Breast epithelium (tissue), 4 donors: ENCODE data around the gene LRRC4C. TPM values are rescaled to one million over a fixed set of nuclear protein-coding genes. Genes with fewer than 3 reads are reported as not detected.

ENCODE experiments used
- DNase-seq, 2 donors: peaks; one replicate each; pipeline ENCODE4 v3.0.0-alpha.2; 2019; ENCODE audit warnings: low spot score in 2 of 2
- H3K27ac ChIP-seq, 2 donors: fragments of 200-600 bp; sonication (generic) in 1 of 2; one replicate each; pipeline ENCODE4 v1.5.1; 2016 to 2019; ENCODE audit warnings: mild to moderate bottlenecking in 1 of 2
- H3K27me3 ChIP-seq, 2 donors: fragments of 200-600 bp; sonication (generic) in 1 of 2; one replicate each; pipeline versions ENCODE4 v1.5.1 to v1.6.0; 2017 to 2019; ENCODE audit warnings: control low read depth in 1 of 2, mild to moderate bottlenecking in 1 of 2
- H3K36me3 ChIP-seq: fragments of 200-600 bp; one replicate; pipeline ENCODE4 v1.5.1; 2019
- H3K4me1 ChIP-seq, 2 donors: fragments of 200-600 bp; sonication (generic); one replicate each; pipeline ENCODE4 v1.5.1; 2016 to 2019; ENCODE audit warnings: control low read depth in 1 of 2
- H3K4me3 ChIP-seq, 3 donors: fragments of 200-600 bp; sonication (generic); 1 replicate in 2 of 3; 2 replicates in 1 of 3; pipeline ENCODE4 v1.5.1; 2016 to 2019; ENCODE audit warnings: mild to moderate bottlenecking in 3 of 3, moderate library complexity in 2 of 3
- H3K9me3 ChIP-seq, 2 donors: fragments of 200-600 bp; sonication (generic) in 1 of 2; one replicate each; pipeline ENCODE4 v1.5.1; 2016 to 2019; ENCODE audit warnings: control low read depth in 1 of 2
- POLR2A ChIP-seq: fragments of 450-650 bp; IDR thresholded peaks from one replicate; pipeline ENCODE4 v1.6.1; 2016; ENCODE audit warnings: antibody characterized with exemption, mild to moderate bottlenecking, moderate library complexity
- POLR2AphosphoS5 ChIP-seq, 3 donors: sonication (generic); formaldehyde crosslinking; IDR thresholded peaks; one replicate each; pipeline ENCODE4 v1.6.1; 2017; ENCODE audit warnings: antibody characterized with exemption in 3 of 3
- intact Hi-C: fragments of 100-400 bp; cut with DNase I; formaldehyde crosslinking; loops from one replicate; pipeline ENCODE4 v1.15.1; 2023; ENCODE audit warnings: low total_unique reads
- total RNA-seq, 3 donors: library from RNA; depleted of rRNA; stranded (reverse); fragments of >200 nt; gene quantifications; one replicate each; pipeline ENCODE4 v1.1.0, GENCODE V29; 2016
- TF ChIP-seq, protein P1 (sequence below), 3 donors: fragments of 450-650 bp; IDR thresholded peaks; one replicate each; pipeline ENCODE4 v1.5.1; 2016 to 2017; ENCODE audit warnings: antibody characterized with exemption in 3 of 3, mild to moderate bottlenecking in 3 of 3, moderate library complexity in 3 of 3

Gene LRRC4C
- total RNA-seq, 3 donors from 2014 or later, result 2.9 to 15.4 (median 6.6) TPM

DNA sequence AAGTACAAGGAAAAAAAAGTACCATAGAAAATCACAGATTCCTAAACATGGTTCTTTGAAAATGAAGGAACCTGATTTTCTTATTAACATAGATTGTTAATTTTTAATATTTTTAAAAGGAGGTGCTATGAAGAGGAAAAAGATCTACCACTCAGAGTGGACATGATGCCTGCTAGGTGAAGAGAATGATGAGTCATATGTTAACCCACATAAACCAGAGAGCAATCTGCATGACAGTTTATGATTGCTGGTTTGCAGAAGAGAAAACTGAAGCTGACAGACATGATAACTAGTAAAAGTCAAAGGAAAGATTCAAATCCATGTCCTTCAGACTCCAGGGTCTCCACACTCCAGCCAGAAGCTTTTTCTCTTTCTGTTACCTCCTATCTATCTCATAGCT lies 1231.7 kb downstream of the LRRC4C start:
- DNase-seq, result no peak
- TF ChIP-seq POLR2A (no peak), POLR2AphosphoS5 (IDR thresholded peaks at IDR 0.05) (no peak)
- TF ChIP-seq, protein P1, sequence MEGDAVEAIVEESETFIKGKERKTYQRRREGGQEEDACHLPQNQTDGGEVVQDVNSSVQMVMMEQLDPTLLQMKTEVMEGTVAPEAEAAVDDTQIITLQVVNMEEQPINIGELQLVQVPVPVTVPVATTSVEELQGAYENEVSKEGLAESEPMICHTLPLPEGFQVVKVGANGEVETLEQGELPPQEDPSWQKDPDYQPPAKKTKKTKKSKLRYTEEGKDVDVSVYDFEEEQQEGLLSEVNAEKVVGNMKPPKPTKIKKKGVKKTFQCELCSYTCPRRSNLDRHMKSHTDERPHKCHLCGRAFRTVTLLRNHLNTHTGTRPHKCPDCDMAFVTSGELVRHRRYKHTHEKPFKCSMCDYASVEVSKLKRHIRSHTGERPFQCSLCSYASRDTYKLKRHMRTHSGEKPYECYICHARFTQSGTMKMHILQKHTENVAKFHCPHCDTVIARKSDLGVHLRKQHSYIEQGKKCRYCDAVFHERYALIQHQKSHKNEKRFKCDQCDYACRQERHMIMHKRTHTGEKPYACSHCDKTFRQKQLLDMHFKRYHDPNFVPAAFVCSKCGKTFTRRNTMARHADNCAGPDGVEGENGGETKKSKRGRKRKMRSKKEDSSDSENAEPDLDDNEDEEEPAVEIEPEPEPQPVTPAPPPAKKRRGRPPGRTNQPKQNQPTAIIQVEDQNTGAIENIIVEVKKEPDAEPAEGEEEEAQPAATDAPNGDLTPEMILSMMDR (IDR thresholded peaks at IDR 0.05), result no peak
- intact Hi-C loops, result no loop called here
- Histone ChIP-seq H3K4me3 (no peak overlapping the region), H3K27me3 (no peaks in the 10 kb centered on the region), H3K36me3 (no peaks in the 10 kb centered on the region), H3K4me1 (no peaks in the 10 kb centered on the region), H3K27ac (no peak overlapping the region), H3K9me3 (no peaks in the 10 kb centered on the region)

DNA sequence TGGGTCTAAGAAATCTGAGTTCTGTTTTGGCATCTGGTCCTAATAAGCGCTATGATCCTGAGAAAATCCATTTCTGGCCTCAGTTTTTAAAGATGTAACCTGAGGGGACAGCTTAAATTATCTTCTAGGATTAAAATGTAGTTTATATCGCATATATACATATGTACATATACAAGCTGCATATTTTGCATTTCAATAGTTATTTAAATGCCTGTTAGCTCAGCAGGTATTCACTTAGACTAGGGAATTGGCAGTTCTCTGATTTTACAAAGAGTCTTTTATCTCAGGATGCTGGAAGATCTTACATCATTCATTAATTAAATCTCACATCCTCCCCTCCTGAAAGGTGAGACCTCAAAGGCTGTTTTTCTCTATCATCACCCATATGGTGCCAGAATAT lies 1232.8 kb downstream of the LRRC4C start:
- intact Hi-C loops, result no loop called here
- Histone ChIP-seq H3K27ac (no peak overlapping the region), H3K36me3 (no peaks in the 10 kb centered on the region), H3K9me3 (no peaks in the 10 kb centered on the region), H3K4me1 (no peaks in the 10 kb centered on the region), H3K4me3 (no peak overlapping the region), H3K27me3 (no peaks in the 10 kb centered on the region)
- no peak for DNase-seq
- TF ChIP-seq POLR2AphosphoS5 (IDR thresholded peaks at IDR 0.05) (no peak), POLR2A (no peak)
- TF ChIP-seq, protein P1 (IDR thresholded peaks at IDR 0.05), result no peak

DNA sequence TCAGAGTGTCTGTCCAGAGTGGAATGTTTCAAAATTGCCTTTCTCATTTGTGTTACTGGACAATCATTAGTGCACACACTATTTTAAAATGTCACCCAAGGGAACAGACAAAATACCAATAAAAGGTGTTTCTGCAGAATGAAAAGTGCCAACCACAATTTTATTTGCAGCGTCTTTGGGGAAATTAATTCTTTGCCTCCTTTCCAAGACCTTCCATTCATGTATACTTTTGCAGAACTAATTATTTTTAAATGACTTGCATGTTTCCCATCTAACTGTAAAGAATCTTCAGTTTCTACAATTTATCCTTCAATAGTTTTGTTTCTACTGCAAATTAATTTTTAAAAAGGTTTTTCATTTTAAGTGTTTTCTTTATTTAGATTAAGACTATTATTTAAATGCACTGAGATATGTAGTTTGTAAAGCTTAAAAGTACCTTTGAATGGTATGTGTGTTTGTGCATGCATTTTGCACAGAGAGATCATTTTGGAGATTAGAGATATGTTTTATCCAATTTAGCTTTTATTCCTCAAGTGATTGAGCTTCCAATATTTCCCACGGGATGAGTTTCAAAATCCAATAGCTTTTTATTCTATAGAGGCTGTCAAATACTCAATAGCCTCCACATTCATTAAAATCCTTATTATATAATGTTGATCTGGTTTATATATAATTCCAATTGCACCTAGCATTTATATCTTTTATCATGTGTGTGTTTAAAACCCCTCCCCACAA lies 1235.7 kb downstream of the LRRC4C start:
- H3K27ac ChIP-seq, result no peak overlapping the region
- H3K4me1 ChIP-seq, result no peaks in the 10 kb centered on the region
- no peaks in the 10 kb centered on the region for H3K9me3 ChIP-seq
- no peaks in the 10 kb centered on the region for H3K36me3 ChIP-seq
- TF ChIP-seq POLR2A (no peak), POLR2AphosphoS5 (IDR thresholded peaks at IDR 0.05) (no peak)
- TF ChIP-seq, protein P1 (IDR thresholded peaks at IDR 0.05), result no peak
- no peaks in the 10 kb centered on the region for H3K27me3 ChIP-seq
- no peak overlapping the region for H3K4me3 ChIP-seq
- no peak for DNase-seq
- intact Hi-C loops, result no loop called here

DNA sequence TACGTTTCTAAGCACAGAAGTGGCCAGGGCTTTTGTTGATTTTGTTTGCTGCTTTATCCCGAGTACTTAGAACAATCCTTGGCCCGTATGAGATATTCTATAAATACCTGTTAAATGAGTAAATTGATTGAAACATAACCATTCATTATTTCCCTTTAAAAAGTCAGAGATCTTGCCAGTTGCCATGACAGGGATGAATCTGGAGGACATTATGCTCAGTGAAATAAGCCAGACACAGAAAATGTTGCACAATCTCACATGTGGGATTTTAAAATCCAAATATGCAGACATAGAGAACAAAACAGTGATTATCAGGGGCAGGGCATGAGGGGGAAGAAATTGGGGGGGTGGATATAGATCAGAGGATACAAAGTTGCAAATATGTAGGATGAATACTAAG lies 1240.1 kb downstream of the LRRC4C start:
- Histone ChIP-seq H3K4me1 (no peaks in the 10 kb centered on the region), H3K27me3 (no peaks in the 10 kb centered on the region), H3K4me3 (no peak overlapping the region), H3K27ac (no peak overlapping the region), H3K36me3 (no peaks in the 10 kb centered on the region), H3K9me3 (no peaks in the 10 kb centered on the region)
- no peak for DNase-seq
- intact Hi-C loops, result no loop called here
- no peak for TF ChIP-seq POLR2AphosphoS5 (IDR thresholded peaks at IDR 0.05)
- TF ChIP-seq, protein P1 (IDR thresholded peaks at IDR 0.05), result no peak
- TF ChIP-seq POLR2A, result no peak

DNA sequence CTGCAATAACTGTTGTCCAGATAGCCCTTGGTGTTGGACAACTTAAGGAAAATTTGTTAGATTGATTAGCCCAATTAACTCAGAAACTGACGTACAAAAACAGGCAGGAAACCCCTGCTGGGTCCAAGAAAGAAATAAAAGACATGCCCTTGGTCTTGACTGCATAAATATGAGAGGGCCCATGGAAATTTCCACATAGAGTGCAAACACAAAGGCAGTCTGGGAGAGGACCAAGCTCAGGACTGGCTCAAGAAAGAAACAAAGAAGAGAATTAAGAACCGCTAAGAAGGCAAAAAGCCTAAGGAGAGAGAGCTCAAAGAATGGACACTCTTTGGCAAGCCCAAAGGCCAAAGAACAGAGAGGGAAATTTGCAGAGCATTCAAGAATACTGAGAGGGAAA lies 1243.9 kb downstream of the LRRC4C start:
- TF ChIP-seq POLR2A (no peak), POLR2AphosphoS5 (IDR thresholded peaks at IDR 0.05) (no peak)
- TF ChIP-seq, protein P1 (IDR thresholded peaks at IDR 0.05), result no peak
- H3K4me1 ChIP-seq, result no peaks in the 10 kb centered on the region

More for the DNA sequence above, 1243.9 kb downstream of the LRRC4C start:
- DNase-seq, result no peak
- no peak overlapping the region for H3K27ac ChIP-seq
- H3K4me3 ChIP-seq, result no peak overlapping the region
- no peaks in the 10 kb centered on the region for H3K27me3 ChIP-seq
- H3K36me3 ChIP-seq, result no peaks in the 10 kb centered on the region
- intact Hi-C loops, result no loop called here
- H3K9me3 ChIP-seq, result no peaks in the 10 kb centered on the region
